Right lobe of liver (tissue), 4 donors: Measurements from ENCODE around the gene PGM2L1.

Experiments used
- POLR2A ChIP-seq: fragments of 450-650 bp; IDR thresholded peaks from one replicate; pipeline ENCODE4 v1.6.1; 2017; ENCODE audit warnings: antibody characterized with exemption, mild to moderate bottlenecking
- TF ChIP-seq, protein P1 (sequence below), 4 donors: fragments of 200-600 bp in 3 of 4; fragments of 450-650 bp in 1 of 4; IDR thresholded peaks; one replicate each; pipeline versions ENCODE4 v1.5.1 to v1.8.0; 2016 to 2022; ENCODE audit warnings: antibody characterized with exemption in 4 of 4, mild to moderate bottlenecking in 2 of 4
- donor health status: DM: no; HTN: no; CAD: no.
- donor health status: DM: no; HTN: no; CAD: no.
- donor health status: DM: no; HTN: yes; CAD: no.

DNA sequence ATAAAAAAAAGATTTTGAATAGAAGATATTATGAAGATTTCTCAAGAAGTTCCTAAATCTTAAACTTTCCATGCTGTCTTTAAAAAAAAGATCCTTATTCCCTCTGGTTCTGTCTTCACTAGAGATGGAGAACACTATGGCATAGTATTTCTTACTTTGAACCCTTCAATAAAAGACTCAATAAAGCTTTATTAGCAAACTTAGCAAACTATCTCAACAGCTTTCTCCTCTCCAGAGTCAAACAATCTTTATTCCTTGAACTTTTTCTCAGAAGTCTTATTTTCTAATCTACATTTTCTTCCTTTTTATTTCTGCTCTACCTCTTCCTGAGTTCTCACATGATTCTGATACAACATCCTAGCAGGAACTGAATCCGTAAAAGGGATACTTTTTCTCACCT is 65.0 kb downstream of the PGM2L1 start:
- TF ChIP-seq POLR2A = no peak
- TF ChIP-seq, protein P1, sequence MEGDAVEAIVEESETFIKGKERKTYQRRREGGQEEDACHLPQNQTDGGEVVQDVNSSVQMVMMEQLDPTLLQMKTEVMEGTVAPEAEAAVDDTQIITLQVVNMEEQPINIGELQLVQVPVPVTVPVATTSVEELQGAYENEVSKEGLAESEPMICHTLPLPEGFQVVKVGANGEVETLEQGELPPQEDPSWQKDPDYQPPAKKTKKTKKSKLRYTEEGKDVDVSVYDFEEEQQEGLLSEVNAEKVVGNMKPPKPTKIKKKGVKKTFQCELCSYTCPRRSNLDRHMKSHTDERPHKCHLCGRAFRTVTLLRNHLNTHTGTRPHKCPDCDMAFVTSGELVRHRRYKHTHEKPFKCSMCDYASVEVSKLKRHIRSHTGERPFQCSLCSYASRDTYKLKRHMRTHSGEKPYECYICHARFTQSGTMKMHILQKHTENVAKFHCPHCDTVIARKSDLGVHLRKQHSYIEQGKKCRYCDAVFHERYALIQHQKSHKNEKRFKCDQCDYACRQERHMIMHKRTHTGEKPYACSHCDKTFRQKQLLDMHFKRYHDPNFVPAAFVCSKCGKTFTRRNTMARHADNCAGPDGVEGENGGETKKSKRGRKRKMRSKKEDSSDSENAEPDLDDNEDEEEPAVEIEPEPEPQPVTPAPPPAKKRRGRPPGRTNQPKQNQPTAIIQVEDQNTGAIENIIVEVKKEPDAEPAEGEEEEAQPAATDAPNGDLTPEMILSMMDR (IDR thresholded peaks at IDR 0.05) = no peak
